ENCODE results near the gene EFHC1. TPM values are rescaled to one million over a fixed set of nuclear protein-coding genes. Genes with fewer than 3 reads are reported as not detected.

Gene EFHC1
- total and polyA plus RNA-seq, 2 of the 13 experiments (the other 11 are each of a cell fraction or from before 2014, with no cell fraction given), result 23.4 to 29.5 TPM

DNA sequence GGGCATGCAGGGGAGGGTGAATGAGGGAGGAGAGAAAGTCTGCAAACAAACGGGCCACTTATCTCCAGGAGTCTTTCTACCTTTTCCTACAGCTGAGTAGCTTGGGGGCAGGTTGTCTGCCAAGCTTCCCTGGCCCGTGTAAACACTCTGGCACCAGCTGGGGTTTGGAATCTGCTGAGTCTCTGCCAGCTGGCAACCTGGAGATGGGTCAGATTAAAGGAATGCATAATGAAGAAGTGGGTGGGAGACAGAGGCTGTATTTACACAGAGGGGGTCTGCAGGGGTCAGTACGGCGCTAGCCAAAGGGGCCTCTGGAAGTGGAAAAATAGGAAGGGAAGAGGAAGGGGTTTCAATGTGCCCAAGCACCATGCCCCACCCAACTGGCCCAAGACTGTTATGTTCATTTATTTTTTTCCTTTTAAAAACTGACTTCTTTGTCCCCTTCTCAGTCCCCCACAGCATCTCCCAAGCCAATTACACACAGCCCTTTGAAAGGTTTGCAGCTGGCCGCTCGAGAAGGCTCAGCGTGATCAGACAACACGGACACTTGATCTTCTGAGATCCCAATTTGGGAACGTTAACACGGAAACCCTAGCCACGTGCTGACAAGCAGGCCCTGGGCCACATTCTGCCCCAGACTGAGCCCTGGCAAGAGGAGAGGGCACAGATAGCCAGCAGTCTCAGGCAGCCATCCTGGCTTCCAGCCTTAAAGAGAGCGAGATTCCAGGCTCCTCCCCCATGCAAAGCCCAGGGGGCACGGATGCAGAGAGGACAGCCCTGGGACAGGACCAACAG lies 131.5 kb downstream of the EFHC1 start (continued):
- TF ChIP-seq ZNF7 (CRISPR knock-in tag; IDR thresholded peaks at IDR 0.05), result no peak
- TF ChIP-seq FOXO1 (CRISPR knock-in tag; IDR thresholded peaks at IDR 0.05), result no peak
- no peak for TF ChIP-seq ZSCAN22 (CRISPR knock-in tag; IDR thresholded peaks at IDR 0.05)
- peak; percentile 53; the same call in 1 of the 2 replicates for TF ChIP-seq FOSL2 (CRISPR knock-in tag; IDR thresholded peaks at IDR 0.05)
- TF ChIP-seq, protein P1, sequence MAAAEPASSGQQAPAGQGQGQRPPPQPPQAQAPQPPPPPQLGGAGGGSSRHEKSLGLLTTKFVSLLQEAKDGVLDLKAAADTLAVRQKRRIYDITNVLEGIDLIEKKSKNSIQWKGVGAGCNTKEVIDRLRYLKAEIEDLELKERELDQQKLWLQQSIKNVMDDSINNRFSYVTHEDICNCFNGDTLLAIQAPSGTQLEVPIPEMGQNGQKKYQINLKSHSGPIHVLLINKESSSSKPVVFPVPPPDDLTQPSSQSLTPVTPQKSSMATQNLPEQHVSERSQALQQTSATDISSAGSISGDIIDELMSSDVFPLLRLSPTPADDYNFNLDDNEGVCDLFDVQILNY (CRISPR knock-in tag; conservative IDR thresholded peaks at IDR 0.05), result no peak
- TF ChIP-seq NCOA1 (CRISPR knock-in tag; IDR thresholded peaks at IDR 0.05), result no peak
- TF ChIP-seq TCF7L2 (IDR thresholded peaks at IDR 0.05; ENCODE audit: low read depth, low read length), result no peak
- TF ChIP-seq, protein P2, sequence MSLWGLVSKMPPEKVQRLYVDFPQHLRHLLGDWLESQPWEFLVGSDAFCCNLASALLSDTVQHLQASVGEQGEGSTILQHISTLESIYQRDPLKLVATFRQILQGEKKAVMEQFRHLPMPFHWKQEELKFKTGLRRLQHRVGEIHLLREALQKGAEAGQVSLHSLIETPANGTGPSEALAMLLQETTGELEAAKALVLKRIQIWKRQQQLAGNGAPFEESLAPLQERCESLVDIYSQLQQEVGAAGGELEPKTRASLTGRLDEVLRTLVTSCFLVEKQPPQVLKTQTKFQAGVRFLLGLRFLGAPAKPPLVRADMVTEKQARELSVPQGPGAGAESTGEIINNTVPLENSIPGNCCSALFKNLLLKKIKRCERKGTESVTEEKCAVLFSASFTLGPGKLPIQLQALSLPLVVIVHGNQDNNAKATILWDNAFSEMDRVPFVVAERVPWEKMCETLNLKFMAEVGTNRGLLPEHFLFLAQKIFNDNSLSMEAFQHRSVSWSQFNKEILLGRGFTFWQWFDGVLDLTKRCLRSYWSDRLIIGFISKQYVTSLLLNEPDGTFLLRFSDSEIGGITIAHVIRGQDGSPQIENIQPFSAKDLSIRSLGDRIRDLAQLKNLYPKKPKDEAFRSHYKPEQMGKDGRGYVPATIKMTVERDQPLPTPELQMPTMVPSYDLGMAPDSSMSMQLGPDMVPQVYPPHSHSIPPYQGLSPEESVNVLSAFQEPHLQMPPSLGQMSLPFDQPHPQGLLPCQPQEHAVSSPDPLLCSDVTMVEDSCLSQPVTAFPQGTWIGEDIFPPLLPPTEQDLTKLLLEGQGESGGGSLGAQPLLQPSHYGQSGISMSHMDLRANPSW (CRISPR knock-in tag; IDR thresholded peaks at IDR 0.05; ENCODE audit: borderline replicate concordance), result no peak
- TF ChIP-seq STAT5B (CRISPR knock-in tag; IDR thresholded peaks at IDR 0.05), result no peak
- 0 out of 2 replicates have a peak, but pooled peaks have one; percentile 46 for TF ChIP-seq HNRNPL (IDR thresholded peaks at IDR 0.05; ENCODE audit: low read depth, low read length)
- no peak for TF ChIP-seq SNRNP70 (IDR thresholded peaks at IDR 0.05; ENCODE audit: low read depth, low read length)
- TF ChIP-seq ZNF713 (CRISPR knock-in tag; IDR thresholded peaks at IDR 0.05), result no peak
- TF ChIP-seq MED8 (CRISPR knock-in tag; IDR thresholded peaks at IDR 0.05; ENCODE audit: insufficient replicate concordance), result no peak
- no peak for TF ChIP-seq ARNT2 (CRISPR knock-in tag; IDR thresholded peaks at IDR 0.05; ENCODE audit: low read depth)
- TF ChIP-seq CC2D1A (CRISPR knock-in tag; IDR thresholded peaks at IDR 0.05), result no peak
- no peak for TF ChIP-seq CAMTA2 (CRISPR knock-in tag; IDR thresholded peaks at IDR 0.05; ENCODE audit: borderline replicate concordance)
- TF ChIP-seq ZFAT (CRISPR knock-in tag; conservative IDR thresholded peaks at IDR 0.05), result no peak
- no peak for TF ChIP-seq ATRX (CRISPR knock-in tag; IDR thresholded peaks at IDR 0.05; ENCODE audit: borderline replicate concordance)
- TF ChIP-seq SNAI1 (CRISPR knock-in tag; IDR thresholded peaks at IDR 0.05; ENCODE audit: borderline replicate concordance), result no peak
- TF ChIP-seq, protein P3, sequence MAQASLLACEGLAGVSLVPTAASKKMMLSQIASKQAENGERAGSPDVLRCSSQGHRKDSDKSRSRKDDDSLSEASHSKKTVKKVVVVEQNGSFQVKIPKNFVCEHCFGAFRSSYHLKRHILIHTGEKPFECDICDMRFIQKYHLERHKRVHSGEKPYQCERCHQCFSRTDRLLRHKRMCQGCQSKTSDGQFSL (CRISPR knock-in tag; IDR thresholded peaks at IDR 0.05), result no peak
- TF ChIP-seq NR2F6 (IDR thresholded peaks at IDR 0.05), result no peak
- TF ChIP-seq NR2F6 (CRISPR knock-in tag; IDR thresholded peaks at IDR 0.05), result 0 out of 2 replicates have a peak, but pooled peaks have one; percentile 18
- no peak for TF ChIP-seq ONECUT2 (CRISPR knock-in tag; IDR thresholded peaks at IDR 0.05)
- no peak for TF ChIP-seq SRF (IDR thresholded peaks at IDR 0.05; ENCODE audit: low read depth, low read length)
- no peak for TF ChIP-seq SIX4 (CRISPR knock-in tag; IDR thresholded peaks at IDR 0.05)
- no peak for TF ChIP-seq FLYWCH1 (CRISPR knock-in tag; IDR thresholded peaks at IDR 0.05)
- TF ChIP-seq YY1 (IDR thresholded peaks at IDR 0.05; ENCODE audit: insufficient read depth, insufficient replicate concordance, low read depth, low read length), result no peak
- TF ChIP-seq MXI1 (IDR thresholded peaks at IDR 0.05; ENCODE audit: borderline replicate concordance, low read depth, low read length), result 0 out of 3 replicates have a peak, but pooled peaks have one; percentile 10
